ENCODE data around the gene ARHGAP19. TPM values are rescaled to one million over a fixed set of nuclear protein-coding genes. Genes with fewer than 3 reads are reported as not detected.
"Not testable (repeated sequence)": the region's sequence is repeated elsewhere in the genome, so short reads cannot be mapped to it uniquely, and the experiment has no call there.

The ARHGAP19 gene
- total RNA-seq, 1 donor from 2014 or later = 7.9 TPM

DNA sequence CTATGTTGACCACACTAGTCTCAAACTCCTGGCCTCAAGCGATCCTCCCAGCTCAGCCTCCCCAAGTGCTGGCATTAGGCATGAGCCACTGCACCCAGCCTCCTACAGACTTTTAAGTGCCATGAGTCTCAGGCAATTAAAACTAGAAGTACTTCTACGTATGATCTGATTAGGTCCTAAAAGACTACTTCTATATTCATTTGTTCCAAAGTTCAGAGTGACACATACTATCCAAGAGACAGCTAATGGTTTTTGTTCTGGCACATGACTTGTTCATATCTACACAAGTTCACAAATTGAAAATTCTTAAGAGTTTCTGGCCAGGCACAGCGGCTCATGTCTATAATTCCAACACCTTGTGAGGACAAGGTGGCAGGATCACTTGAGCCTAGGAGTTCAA is 11.7 kb downstream of the ARHGAP19 start:
- no peak for DNase-seq (ENCODE audit: low spot score)

DNA sequence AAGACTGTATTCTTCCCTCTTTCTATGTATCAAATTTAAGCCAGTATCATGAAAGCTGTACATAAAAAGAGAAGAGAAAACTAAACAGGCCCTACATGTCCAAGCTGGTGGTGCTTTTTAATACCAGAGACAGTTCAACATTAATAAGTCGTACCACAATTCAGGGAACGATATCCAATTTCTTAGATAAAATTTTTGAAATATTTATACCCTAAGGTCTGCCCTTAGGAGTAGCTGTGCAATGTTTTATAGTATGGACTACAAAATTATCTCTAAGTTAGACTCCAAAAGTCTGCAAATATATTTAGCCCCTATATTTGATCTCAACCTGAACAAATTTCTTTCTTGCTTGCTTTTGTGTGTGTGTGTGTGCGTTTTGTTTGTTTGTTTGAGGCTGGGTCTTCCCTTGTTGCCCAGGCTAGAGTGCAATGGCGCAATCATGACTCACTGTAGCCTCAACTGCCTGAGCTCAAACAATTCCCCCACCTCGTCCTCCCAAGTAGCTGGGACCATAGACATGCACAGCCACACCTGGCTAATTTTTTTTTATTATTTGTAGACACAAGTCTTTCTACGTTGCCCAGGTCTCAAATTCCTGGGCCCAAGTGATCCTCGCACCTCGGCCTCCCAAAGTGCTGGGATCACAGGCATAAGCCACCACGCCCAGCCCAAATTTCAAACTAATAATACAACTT is 13.2 kb downstream of the ARHGAP19 start:
- no peak for DNase-seq (ENCODE audit: low spot score)

DNA sequence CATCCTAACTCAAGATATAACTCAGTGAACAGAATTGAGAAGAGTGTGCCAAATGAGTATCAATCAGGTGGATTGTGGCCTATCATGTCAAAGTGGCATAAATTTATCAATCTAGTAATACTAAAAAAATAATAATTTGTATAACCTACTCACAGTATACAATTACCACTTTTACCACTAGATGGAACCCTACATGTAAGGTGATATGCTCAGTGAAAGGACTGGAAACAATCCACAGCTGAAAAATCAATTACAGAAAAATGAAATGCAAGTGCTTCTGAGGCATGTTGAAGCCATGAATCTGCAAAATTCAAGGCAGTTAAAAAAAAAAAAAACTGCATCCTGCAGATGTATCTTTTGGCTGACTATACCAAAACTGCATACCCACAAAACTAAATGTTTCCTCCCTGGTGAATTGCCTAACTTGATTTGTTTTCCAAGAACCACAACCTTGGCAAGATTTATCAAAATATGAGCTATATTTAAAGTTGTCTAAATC is 13.9 kb downstream of the ARHGAP19 start:
- DNase-seq (ENCODE audit: low spot score) = no peak

DNA sequence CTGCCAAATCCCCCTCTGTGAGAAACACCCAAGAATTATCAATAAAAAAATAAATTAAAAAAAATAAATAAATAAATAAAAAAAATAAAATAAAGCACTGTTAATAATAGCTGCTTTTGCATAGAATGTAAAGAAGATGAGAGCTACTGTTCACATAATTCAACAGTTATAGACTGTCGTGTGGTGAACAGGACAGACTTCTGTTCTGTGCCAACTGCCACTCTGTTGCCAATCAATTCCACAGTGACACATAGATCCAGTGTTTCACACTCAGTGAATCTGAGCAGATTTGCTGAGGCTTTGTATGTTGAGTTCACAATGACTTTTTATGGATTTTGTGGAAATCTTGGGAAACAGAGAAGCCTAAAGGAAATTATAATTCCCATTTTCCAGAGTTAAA is 14.9 kb downstream of the ARHGAP19 start:
- no peak for DNase-seq (ENCODE audit: low spot score)

DNA sequence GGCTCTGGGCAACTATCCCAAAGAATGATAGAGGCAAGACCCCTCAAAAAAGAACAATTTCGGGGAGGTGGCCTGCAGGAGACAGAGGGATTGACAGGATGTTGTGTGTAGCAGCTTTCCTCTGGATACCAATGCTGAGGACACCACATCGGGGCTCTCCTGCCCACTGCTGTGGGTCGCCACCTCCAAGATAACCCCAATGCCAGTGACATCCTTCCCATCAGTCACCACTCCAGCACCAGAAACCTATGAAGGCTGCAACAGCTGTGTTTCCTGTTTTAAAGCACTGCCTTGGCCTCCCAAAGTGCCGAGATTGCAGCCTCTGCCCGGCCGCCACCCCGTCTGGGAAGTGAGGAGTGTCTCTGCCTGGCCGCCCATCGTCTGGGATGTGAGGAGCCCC is 17.6 kb downstream of the ARHGAP19 start:
- DNase-seq (ENCODE audit: low spot score) = no peak

DNA sequence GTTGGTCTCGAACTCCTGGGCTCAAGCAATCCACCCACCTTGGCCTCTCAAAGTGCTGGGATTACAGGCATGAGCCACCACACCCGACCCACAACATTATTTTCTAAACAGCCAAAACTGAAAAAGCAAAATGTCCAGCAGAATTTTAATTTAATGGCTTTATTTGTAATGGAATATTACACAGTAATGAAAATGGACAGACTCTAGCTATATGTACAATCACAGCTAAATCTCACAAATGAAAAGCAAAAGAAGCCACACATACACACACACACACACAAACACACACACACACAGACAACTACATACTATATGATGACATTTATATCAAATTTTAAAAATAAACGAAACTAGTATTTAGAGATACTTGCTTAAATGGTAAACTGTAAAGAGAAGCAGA is 18.7 kb downstream of the ARHGAP19 start:
- DNase-seq (ENCODE audit: low spot score) = no peak

DNA sequence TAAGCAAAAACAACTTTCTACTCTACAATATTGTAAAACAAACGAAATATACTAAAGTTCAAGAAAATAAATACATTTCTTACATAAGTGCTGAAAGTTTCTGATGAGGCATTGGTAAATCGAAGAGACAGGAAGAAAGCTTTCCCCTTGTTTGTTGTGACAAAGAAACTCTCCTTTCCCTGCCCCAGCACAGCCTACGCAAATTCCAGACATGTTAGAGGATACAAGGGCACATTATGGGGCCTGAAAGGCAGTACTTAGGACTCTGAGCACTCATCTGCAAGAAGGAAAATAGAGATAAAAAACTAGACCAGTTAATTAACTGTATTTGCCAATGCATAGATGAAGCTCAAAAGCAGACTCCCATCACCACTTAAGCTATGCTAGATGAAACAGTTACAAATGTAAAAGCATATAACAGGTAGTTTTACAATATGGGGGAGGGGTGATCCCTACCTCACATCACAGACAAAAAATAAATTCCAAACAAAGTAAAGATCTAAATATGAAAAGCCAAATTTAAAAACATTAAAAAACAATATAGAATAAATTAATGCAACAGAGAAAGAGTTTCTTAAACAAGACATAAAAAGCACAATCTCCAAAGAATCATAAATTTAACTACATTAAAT is 21.8 kb downstream of the ARHGAP19 start:
- no peak for DNase-seq (ENCODE audit: low spot score)

DNA sequence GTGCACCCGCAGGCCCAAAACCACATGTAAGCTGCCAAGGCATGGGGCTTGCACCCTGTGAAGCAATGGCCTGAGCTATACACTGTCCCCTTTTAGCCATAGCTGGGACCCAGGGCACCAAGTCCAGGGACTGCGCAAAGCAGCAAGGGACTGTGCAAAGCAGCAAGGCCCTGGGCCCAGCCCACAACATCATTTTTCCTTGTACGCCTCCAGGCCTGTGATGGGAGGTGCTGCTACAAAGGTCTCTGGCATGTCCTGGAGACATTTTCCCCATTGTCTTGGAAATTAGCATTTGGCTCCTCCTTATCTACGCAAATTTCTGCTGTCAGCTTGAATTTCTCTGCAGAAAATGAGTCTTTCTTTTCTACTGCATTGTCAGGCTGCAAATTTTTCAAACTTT is 24.8 kb downstream of the ARHGAP19 start:
- no peak for DNase-seq (ENCODE audit: low spot score)

DNA sequence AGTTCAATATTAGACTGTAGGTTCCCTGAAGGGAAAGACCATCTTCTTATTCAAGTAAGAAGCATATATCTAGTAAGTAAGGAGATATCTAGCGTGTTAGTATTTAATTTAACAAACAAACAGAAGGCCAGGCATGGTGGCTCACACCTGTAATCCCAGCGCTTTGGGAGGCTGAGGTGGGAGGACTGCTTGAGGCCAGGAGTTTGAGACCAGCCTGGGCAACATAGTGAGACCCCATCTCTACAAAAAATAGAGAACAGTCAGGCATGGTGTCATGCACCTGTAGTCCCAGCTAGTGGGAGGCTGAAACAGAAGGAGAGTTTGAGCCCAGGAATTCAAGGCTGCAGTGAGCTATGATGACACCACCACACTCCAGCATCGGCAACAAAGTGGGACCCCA is 27.3 kb downstream of the ARHGAP19 start:
- not testable (repeated sequence) for DNase-seq (ENCODE audit: low spot score)

DNA sequence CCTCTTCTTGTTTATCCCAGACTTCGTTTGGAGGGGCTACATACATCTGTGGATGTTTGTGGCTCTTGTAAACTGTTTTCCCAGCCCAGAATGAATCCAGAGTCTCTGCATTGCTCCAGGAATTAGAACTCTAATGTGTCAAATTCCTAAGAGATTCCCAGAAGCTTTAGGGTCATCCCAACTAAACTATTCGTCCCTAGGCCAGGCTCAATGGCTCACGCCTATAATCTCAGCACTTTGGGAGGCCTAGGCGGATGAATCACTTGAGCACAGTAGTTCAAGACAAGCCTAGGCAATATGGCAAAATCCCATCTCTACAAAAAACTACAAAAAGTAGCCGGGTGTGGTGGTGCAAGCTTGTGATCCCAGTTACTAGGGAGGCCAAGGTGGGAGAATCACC is 28.5 kb downstream of the ARHGAP19 start:
- no peak for DNase-seq (ENCODE audit: low spot score)

DNA sequence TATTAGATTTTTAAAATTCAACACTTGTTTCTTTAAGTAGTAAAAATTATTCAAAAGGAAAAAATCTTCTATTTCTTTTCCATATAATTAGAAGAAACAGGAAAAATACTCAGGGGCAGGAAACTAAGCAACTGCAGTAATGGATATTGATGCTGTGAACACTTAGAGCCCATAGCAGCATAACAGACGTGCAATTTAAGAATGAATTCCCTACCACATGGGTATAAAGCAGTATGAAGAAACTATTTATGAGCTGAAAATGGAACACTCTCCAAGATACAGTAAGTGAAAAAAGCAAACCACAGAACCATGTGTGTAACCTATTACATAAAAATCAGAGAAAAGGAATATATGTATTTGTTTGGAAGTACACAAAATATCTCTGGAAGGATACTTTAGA is 30.8 kb downstream of the ARHGAP19 start:
- DNase-seq (ENCODE audit: low spot score) = no peak

DNA sequence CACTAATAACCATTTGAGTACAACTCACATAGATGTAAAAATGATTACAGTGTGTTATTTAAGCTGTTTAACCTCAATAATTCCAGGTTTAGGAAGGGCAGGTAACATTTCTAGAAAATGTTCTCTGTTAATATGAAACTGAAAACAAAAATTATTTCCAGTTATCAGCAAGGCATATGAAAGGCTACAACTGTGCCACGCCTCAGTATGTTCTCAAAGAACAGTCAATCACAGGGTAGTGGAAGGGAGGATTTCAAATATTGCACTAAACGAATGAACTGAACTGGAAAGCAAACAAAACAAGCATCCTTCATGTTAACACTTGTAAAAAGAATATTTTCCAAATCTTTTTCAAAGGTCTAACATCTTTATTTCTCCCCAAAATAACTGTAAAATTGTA is 31.3 kb downstream of the ARHGAP19 start:
- DNase-seq (ENCODE audit: low spot score) = no peak

DNA sequence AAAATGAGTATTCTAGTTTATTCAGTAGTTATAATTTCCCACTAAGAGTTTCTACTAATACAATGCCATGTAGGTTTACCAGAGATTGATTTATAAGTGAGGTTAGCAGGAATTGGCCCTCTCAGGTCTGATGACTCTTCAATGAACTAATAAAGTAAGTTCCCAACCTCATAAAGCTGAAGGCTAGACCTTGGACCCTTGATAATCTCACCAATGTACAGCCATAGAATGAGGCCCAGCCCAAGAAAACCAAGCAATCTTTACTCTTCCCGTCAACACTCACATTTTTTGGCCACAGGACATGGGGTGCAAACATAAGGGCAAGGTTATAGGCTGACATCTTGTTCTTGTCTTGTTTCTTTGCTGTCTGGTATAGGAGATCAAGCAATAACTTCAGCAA is 33.3 kb downstream of the ARHGAP19 start:
- DNase-seq (ENCODE audit: low spot score) = no peak

DNA sequence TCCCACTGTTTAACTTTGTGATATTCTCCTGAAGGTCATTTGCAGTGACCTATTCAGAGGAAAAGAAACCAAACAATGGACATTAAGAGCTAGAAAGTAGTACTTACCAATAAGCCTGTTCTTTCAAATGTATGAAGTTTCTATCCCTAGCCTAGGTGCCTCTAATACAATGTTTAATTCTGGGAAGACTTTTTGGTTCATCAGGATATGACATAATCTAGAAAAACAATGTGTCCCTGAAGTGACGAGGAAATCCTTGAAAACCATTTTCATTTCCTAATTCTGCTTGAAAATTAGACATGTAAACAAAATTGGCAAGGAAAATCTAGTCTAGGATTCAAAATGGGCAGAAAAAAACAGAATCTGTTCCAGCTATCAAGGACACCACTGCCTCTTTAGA is 36.1 kb downstream of the ARHGAP19 start:
- DNase-seq (ENCODE audit: low spot score) = no peak

DNA sequence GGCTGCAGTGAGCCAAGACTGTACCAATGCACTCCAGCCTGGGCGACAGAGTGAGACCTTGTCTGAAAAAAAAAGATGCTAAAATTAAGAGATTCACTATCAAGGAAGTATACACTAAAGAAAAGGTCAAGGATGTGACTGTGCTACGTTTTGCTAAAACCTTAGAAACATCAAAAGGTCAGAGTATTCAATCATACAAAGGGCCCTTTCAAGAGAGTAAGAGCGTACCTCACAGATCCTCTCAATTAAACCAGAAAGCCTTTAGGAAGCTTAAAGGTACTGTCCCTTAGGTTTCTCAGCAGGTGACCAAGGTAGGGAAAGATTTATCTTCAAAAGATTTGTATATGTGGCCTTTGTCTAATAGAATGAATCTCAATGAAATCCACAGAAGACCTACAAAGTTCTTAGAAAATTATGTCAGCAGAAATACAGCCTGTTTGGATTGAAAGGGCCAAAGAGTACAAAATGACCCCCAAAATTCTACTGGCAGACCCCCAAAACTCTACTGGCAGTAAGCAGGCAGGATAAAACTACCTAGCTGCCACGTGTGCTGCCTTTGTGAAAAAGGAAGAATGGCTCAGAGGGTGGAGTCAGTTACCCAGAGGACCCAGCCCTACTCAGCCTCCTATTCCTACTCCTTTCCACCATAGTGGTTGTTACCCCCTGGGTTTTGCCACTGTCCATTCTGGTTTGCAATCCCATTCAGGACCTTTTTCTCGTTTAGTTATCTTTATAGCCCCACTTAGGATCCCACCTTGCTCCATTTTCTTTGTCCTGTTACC is 36.7 kb downstream of the ARHGAP19 start:
- no peak for DNase-seq (ENCODE audit: low spot score)

DNA sequence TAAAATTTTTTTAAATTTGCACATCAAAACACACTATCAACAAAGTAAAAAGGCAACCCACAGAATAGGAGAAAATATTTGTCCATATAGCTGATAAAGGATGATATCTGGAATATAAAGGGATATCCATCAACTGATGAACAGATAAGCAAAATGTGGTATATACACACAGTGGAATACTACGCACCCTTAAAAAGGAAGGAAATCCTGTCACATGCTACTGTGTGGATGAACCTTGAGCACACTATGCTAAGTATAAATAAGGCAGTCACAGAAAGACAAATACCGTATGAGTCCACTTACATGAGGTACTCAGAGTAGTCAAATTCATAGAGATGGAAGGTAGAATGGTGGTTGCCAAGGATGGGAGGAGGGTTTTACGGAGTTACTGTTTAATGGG is 37.7 kb downstream of the ARHGAP19 start:
- DNase-seq (ENCODE audit: low spot score) = no peak

DNA sequence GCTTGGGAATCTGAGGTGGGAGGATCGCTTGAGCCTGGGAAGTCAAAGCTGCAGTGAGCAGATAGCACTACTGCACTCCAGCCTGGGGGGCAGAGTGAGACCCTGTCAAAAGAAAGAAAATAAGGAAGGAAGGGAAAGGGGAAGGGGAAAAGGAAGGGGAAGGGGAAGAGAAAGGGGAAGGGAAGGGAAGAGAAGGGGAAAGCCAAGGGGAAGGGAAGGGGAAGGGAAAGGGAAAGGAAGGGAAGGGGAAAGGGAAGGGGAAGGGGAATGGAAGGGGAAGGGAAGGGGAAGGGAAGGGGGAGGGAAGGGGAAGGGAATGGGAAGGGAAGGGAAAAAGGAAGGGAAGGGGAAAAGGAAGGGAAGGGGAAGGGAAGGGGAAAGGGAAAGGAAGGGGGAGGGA is 41.5 kb downstream of the ARHGAP19 start:
- DNase-seq (ENCODE audit: low spot score) = no peak

DNA sequence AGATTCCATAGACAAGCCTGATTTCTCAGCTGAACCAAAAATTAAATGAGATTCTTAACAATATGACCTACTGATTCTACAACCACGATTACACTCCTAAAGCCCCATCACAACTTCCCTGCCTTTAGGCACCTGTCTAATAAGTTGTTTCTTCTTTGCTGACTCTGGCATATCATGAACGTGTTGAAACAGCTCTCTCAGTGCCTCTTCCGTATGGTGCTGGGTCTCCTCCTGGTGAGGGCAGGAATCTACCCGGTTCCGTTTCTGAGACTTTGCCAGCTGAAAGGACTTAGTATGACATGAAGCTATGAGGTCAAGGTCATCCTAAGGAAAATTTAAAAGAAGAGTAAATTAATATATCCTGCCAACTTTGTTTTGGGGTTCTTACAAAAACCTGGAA is 48.6 kb downstream of the ARHGAP19 start:
- DNase-seq (ENCODE audit: low spot score) = no peak

DNA sequence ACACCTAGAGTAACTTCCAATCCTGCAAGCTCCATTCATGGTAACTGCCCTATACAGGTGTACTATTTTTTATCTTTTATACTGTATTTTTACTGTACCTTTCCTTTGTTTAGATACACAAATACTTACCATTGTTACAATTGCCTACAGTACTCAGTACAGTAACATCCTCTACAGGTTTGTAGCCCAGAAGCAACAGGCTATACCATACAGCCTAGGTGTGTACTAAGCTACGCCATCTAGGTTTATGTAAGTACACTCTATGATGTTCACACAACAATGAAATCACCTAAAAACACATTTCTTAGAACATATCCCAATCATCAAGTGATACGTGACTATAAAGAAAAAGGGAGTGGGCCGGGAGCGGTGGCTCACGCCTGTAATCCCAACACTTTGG is 53.6 kb downstream of the ARHGAP19 start:
- no peak for DNase-seq (ENCODE audit: low spot score)

DNA sequence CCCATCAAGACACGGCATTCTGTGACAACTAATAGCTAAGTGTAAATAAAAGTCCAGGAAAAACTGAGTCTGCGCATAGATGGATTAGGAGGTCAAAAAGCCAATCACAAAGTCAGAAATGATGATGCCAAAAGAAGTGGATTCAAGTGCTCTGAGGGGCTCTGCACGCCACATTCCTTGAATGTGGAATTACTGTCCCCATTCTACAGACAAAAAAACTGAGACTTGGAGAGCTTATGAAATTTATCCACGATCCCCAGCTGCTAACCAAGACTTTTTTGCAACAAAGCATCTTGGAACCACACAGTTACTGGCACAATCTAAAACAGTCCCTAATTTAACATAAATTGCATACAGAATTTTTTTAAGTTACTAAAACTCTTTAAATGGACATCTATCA is 57.1 kb downstream of the ARHGAP19 start:
- no peak for DNase-seq (ENCODE audit: low spot score)

DNA sequence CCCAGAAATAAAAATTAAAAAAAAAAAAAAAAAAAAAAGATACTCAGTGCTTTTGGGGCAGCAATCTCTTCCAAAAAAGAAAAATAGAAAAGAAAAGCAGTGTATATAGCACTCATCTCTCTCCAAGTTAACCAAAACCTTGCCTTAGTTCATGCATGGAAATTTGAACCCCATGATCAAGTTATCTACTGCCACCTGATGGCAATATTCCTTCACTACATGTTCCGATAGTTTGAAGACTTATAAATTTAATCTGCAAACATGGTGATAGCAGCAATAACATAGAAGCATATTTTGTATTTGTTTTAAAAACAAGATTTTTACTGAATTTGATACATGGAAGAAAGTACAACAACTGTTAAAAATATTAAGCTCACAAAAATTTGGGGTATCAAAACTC is 58.0 kb downstream of the ARHGAP19 start:
- no peak for DNase-seq (ENCODE audit: low spot score)

DNA sequence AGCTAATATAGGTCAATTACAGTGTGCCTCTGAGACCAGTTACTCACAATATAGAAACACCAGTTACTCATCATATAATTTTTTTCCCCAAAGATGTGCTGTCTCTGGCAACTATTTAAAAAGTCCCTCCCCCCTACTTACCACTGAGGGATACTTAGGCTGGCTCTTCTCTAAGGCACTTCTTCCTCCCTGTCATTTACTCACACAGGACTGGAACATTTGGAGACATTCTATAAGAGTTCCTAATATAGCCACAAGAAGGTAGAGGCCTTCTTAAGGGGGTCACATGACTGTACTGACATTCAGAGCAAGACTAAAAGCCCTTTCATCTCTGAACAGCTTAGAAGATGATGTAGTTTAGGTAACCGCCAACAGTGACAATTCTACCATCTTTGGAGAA is 62.3 kb downstream of the ARHGAP19 start:
- DNase-seq (ENCODE audit: low spot score) = no peak

Data from mesenteric fat pad (tissue), 1 donor.